ENCODE results near the gene MSMB.
"Not testable (repeated sequence)": the region's sequence is repeated elsewhere in the genome, so short reads cannot be mapped to it uniquely, and the experiment has no call there.

MSMB gene

GRCh38 chr10:46004963-46005362 lies 41.1 kb downstream of the MSMB start:
- no peak for DNase-seq

GRCh38 chr10:46002916-46003693 lies 43.0 kb downstream of the MSMB start:
- no peak for DNase-seq

GRCh38 chr10:46002189-46002687 lies 43.8 kb downstream of the MSMB start:
- DNase-seq, result not testable (repeated sequence)

- no peak for DNase-seq
Measured at GRCh38 chr10:46001187-46001756, 44.8 kb downstream of the MSMB start.

GRCh38 chr10:46000538-46000937 lies 45.5 kb downstream of the MSMB start:
- DNase-seq, result no peak

GRCh38 chr10:45999955-46000354 lies 46.1 kb downstream of the MSMB start:
- DNase-seq, result not testable (repeated sequence)

GRCh38 chr10:45997994-45998763 lies 47.9 kb downstream of the MSMB start:
- DNase-seq, result no peak

GRCh38 chr10:45997557-45997956 lies 48.5 kb downstream of the MSMB start:
- no peak for DNase-seq

- DNase-seq, result not testable (repeated sequence)
Measured at GRCh38 chr10:45985590-45985989, 60.5 kb downstream of the MSMB start.

- DNase-seq, result not testable (repeated sequence)
Measured at GRCh38 chr10:45984473-45984872, 61.6 kb downstream of the MSMB start.

GRCh38 chr10:45983538-45984186 lies 62.4 kb downstream of the MSMB start:
- peak in 1 of 2 experiments; percentile 0 for DNase-seq

All from NCI-H446 (cell line).